K562 (cell line): Measurements from ENCODE around the gene SSR2.

ENCODE experiments used
- CHD1 ChIP-seq: fragments of 200-600 bp; sonication (generic); IDR thresholded peaks from one replicate; pipeline ENCODE4 v1.6.1; 2012; ENCODE audit warnings: mild to moderate bottlenecking, moderate library complexity, low read length, inconsistent platforms
- EGR1 ChIP-seq: fragments of 450-650 bp; conservative IDR thresholded peaks from 2 replicates; pipeline ENCODE4 v1.6.1; 2017; ENCODE audit warnings: mild to moderate bottlenecking
- KDM5B ChIP-seq: fragments of 200-600 bp; sonication (generic); IDR thresholded peaks from 2 replicates; pipeline ENCODE4 v1.6.1; 2012; ENCODE audit warnings: low read depth, mild to moderate bottlenecking, moderate library complexity, low read length, control low read depth, inconsistent platforms; ENCODE audit not compliant: insufficient replicate concordance
- NR3C1 ChIP-seq: sonication (generic); formaldehyde crosslinking; IDR thresholded peaks from 2 replicates; pipeline ENCODE4 v1.8.1; 2022; ENCODE audit warnings: missing genetic modification reagents
- POLR2A ChIP-seq: fragments of 450-650 bp; conservative IDR thresholded peaks from 2 replicates; pipeline ENCODE4 v1.6.1; 2016
- POLR2G ChIP-seq: fragments of 200-400 bp; formaldehyde crosslinking; IDR thresholded peaks from 2 replicates; pipeline ENCODE4 v1.6.1; 2017; ENCODE audit warnings: low read depth, mild to moderate bottlenecking, antibody characterized with exemption, low read length, moderate library complexity
- SMARCA4 ChIP-seq: fragments of 450-650 bp; IDR thresholded peaks from 2 replicates; pipeline ENCODE4 v1.6.1; 2016
- ZEB2 ChIP-seq: fragments of 450-650 bp; IDR thresholded peaks from 2 replicates; pipeline ENCODE4 v1.6.1; 2016
- ZNF121 ChIP-seq: sonication (generic); formaldehyde crosslinking; conservative IDR thresholded peaks from 2 replicates; pipeline ENCODE4 v1.8.0; 2022; ENCODE audit warnings: missing genetic modification reagents
- TF ChIP-seq, protein P1 (sequence below): sonication (generic); formaldehyde crosslinking; IDR thresholded peaks from 2 replicates; pipeline ENCODE4 v1.8.0; 2023; ENCODE audit warnings: mild to moderate bottlenecking, missing genetic modification reagents
- TF ChIP-seq, protein P2 (sequence below): fragments of 250-450 bp; sonication (Bioruptor Pico); IDR thresholded peaks from 2 replicates; pipeline ENCODE4 v1.8.0; 2022; ENCODE audit warnings: moderate library complexity, mild to moderate bottlenecking, inconsistent platforms
- TF ChIP-seq, protein P3 (sequence below), 3 experiments: IDR thresholded peaks in 2 of 3; conservative IDR thresholded peaks in 1 of 3; 2 replicates each; pipeline ENCODE4 v1.5.1; 2011 to 2012; ENCODE audit warnings: low read length in 3 of 3, mild to moderate bottlenecking in 3 of 3, control low read depth in 2 of 3, improper control_type of control experiment in 1 of 3, inconsistent platforms in 1 of 3, low read depth in 1 of 3, mixed read lengths in 1 of 3, moderate library complexity in 1 of 3; ENCODE audit not compliant: insufficient read depth in 2 of 3

DNA sequence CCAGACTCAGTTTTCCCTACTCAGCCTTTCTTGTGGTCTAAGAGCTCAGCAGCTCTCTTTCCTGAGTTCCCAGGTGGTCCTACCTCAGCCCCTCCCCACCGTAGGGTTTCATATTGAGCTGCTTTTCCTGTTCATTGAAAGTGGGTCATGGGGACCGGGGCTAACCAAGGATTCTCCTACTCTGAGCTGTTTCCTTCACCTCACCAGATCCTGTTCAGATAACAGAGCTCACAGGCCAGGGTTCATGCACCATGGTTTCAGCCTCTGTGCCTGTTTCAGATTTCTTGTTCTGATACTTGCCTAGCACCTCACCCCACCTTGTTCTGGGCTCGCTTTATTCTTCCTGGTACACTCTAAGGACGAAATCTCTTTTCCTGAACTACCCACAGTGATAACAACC is 24.3 kb upstream of the SSR2 start:
- TF ChIP-seq SMARCA4 (no peak), NR3C1 (no peak), POLR2G (no peak), KDM5B (no peak), ZEB2 (no peak), EGR1 (no peak), CHD1 (no peak), POLR2A (no peak), ZNF121 (no peak)
- TF ChIP-seq, protein P1, sequence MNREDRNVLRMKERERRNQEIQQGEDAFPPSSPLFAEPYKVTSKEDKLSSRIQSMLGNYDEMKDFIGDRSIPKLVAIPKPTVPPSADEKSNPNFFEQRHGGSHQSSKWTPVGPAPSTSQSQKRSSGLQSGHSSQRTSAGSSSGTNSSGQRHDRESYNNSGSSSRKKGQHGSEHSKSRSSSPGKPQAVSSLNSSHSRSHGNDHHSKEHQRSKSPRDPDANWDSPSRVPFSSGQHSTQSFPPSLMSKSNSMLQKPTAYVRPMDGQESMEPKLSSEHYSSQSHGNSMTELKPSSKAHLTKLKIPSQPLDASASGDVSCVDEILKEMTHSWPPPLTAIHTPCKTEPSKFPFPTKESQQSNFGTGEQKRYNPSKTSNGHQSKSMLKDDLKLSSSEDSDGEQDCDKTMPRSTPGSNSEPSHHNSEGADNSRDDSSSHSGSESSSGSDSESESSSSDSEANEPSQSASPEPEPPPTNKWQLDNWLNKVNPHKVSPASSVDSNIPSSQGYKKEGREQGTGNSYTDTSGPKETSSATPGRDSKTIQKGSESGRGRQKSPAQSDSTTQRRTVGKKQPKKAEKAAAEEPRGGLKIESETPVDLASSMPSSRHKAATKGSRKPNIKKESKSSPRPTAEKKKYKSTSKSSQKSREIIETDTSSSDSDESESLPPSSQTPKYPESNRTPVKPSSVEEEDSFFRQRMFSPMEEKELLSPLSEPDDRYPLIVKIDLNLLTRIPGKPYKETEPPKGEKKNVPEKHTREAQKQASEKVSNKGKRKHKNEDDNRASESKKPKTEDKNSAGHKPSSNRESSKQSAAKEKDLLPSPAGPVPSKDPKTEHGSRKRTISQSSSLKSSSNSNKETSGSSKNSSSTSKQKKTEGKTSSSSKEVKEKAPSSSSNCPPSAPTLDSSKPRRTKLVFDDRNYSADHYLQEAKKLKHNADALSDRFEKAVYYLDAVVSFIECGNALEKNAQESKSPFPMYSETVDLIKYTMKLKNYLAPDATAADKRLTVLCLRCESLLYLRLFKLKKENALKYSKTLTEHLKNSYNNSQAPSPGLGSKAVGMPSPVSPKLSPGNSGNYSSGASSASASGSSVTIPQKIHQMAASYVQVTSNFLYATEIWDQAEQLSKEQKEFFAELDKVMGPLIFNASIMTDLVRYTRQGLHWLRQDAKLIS (CRISPR knock-in tag) = no peak
- TF ChIP-seq, protein P2, sequence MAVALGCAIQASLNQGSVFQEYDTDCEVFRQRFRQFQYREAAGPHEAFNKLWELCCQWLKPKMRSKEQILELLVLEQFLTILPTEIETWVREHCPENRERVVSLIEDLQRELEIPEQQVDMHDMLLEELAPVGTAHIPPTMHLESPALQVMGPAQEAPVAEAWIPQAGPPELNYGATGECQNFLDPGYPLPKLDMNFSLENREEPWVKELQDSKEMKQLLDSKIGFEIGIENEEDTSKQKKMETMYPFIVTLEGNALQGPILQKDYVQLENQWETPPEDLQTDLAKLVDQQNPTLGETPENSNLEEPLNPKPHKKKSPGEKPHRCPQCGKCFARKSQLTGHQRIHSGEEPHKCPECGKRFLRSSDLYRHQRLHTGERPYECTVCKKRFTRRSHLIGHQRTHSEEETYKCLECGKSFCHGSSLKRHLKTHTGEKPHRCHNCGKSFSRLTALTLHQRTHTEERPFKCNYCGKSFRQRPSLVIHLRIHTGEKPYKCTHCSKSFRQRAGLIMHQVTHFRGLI = no peak
- TF ChIP-seq, protein P3, sequence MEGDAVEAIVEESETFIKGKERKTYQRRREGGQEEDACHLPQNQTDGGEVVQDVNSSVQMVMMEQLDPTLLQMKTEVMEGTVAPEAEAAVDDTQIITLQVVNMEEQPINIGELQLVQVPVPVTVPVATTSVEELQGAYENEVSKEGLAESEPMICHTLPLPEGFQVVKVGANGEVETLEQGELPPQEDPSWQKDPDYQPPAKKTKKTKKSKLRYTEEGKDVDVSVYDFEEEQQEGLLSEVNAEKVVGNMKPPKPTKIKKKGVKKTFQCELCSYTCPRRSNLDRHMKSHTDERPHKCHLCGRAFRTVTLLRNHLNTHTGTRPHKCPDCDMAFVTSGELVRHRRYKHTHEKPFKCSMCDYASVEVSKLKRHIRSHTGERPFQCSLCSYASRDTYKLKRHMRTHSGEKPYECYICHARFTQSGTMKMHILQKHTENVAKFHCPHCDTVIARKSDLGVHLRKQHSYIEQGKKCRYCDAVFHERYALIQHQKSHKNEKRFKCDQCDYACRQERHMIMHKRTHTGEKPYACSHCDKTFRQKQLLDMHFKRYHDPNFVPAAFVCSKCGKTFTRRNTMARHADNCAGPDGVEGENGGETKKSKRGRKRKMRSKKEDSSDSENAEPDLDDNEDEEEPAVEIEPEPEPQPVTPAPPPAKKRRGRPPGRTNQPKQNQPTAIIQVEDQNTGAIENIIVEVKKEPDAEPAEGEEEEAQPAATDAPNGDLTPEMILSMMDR (IDR thresholded peaks at IDR 0.05 in 2 of 3, conservative IDR thresholded peaks at IDR 0.05 in 1 of 3; ENCODE audit: insufficient read depth in 2 of 3, low read depth in 1 of 3, low read length in 3 of 3) = no peak
